ENCODE measurements around the gene EVA1A.

Gene EVA1A

DNA sequence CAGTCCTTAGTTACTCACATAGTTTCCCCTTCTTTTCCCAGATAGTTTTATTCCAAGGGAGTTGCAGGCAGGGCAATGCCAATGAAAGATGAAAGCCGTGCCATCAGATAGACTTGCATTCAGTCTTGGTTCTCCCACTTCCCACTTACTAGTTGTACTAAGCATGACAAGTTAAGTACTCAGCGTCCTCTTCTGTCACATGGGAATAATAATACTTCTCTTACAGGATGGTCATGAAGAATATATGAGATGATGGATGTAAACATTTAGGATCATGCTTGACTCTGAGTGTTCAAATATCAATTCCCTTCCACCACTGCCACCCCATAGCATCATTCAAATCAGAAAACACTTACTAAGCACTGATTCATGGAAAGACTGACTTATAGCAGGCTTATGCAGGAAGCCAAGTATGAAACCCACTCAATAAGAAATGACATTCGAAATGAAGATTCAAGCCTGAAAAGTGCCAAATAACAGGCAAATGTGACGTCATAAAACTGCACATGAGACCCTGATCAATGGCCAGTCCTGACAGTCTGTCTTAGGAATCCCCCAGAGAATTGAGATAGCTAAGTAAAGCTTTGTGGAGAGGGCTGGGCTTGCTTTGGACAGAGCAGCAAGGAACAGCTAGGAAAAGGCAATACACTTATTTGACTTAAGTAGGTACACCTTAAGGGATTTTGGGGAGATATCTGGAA lies 11.1 kb upstream of the EVA1A start:
- Histone ChIP-seq H3K36me3 (ENCODE audit: control insufficient read depth, insufficient read depth, low read length) (no peaks in the 10 kb centered on the region), H3K27ac (ENCODE audit: low read length) (no peak overlapping the region), H3K4me3 (ENCODE audit: low read length) (no peak overlapping the region), H3K4me1 (ENCODE audit: control insufficient read depth, insufficient read depth, low read length) (no peaks in the 10 kb centered on the region), H3K9me3 (ENCODE audit: control insufficient read depth, insufficient read depth, low read length) (no peaks in the 10 kb centered on the region), H3K27me3 (ENCODE audit: control insufficient read depth, insufficient read depth, low read length) (no peaks in the 10 kb centered on the region)
- no CpG with 5 or more reads among the region's 4 CpGs for WGBS (ENCODE audit: insufficient coverage, insufficient read length)
- no peak for DNase-seq (ENCODE audit: low read depth, low spot score)

DNA sequence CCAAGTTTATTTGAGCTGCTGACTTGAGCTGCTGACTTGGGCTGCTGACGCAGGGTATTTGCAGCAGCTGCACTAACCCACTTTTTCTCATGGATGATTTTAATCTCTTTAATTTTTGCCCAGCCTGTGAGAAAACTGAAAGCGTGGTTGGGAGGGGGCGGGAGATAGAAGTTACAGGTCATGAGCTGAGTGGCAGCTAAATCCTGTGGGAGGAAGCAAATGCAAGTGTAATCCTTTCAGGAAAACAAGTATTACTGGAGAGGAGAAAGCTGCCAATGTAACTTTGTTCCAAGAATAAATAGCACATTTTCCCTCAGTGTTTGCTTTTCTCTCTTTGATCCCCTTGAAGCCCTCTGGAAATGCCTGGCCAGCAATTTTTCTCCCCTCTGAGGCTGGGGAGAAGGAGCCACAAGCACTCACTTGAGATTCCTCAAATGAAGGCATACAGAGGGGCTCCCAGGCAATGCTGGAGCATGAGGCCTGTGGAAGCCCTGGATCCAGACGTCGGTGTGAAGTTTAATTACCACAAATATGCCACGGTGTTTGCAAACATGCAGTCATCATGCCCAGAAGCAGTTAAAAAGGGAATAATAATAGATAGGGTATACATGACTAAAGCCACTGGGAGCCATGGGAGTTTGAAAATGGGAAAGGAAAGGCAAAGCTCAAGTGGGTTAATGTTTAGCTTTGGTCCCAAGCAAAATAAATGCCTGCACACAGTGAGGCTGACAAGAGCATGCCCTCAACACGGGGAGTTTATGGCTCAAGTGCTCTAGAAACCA lies 10.4 kb upstream of the EVA1A start:
- DNase-seq (ENCODE audit: low read depth, low spot score) = no peak
- H3K9me3 ChIP-seq (ENCODE audit: control insufficient read depth, insufficient read depth, low read length) = no peaks in the 10 kb centered on the region
- no peak overlapping the region for H3K4me3 ChIP-seq (ENCODE audit: low read length)
- no peak overlapping the region for H3K27ac ChIP-seq (ENCODE audit: low read length)
- no CpG with 5 or more reads among the region's 7 CpGs for WGBS (ENCODE audit: insufficient coverage, insufficient read length)
- H3K4me1 ChIP-seq (ENCODE audit: control insufficient read depth, insufficient read depth, low read length) = no peaks in the 10 kb centered on the region
- H3K27me3 ChIP-seq (ENCODE audit: control insufficient read depth, insufficient read depth, low read length) = no peaks in the 10 kb centered on the region
- H3K36me3 ChIP-seq (ENCODE audit: control insufficient read depth, insufficient read depth, low read length) = no peaks in the 10 kb centered on the region

DNA sequence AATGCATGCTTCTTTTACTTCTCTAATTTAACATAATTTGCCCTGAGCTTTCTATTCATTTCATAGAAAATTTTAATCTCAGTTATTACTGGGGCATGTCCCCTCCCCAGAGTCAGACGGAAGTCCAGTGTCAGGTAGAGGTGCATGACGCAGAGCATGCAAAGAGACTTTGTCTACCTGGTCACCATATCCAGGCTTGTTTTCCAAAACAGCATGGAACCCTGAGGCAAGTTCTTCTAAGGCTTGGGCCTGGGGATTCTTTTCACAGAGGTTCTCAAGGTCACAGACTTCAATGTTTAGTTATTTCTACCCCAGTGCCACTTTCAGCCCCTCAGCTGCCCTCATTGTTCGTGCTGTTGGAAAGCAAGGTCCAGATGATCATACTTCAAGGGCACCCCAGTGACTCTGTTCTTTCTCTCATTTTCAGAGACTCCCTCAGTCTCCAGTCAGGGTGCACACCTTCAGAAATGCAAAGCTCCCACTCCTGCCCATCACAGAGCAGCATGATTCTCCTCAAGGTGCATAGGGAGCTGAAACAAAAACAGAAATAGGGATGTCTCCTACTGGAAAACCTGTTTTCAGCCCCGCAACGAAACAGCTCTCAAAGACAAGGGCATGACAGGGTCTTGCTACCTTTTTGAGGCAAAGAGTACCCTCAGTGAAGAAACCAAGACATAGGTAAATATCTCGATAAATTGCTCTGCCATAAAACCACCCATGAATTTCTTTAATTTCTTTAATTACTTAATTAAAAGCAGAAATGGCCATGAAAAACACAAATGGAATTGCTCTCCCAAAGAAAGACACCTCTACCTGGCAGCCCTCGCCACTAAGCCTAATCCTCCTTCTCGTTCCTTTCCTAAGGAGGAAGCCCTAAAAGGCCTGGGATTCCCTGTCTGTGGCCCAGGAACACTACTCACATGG lies 9.5 kb upstream of the EVA1A start:
- Histone ChIP-seq H3K4me3 (ENCODE audit: low read length) (no peak overlapping the region), H3K36me3 (ENCODE audit: control insufficient read depth, insufficient read depth, low read length) (no peaks in the 10 kb centered on the region), H3K9me3 (ENCODE audit: control insufficient read depth, insufficient read depth, low read length) (no peaks in the 10 kb centered on the region), H3K27ac (ENCODE audit: low read length) (no peak overlapping the region), H3K27me3 (ENCODE audit: control insufficient read depth, insufficient read depth, low read length) (no peaks in the 10 kb centered on the region), H3K4me1 (ENCODE audit: control insufficient read depth, insufficient read depth, low read length) (no peaks in the 10 kb centered on the region)
- WGBS (ENCODE audit: insufficient coverage, insufficient read length) = no CpG with 5 or more reads among the region's 8 CpGs
- DNase-seq (ENCODE audit: low read depth, low spot score) = no peak

DNA sequence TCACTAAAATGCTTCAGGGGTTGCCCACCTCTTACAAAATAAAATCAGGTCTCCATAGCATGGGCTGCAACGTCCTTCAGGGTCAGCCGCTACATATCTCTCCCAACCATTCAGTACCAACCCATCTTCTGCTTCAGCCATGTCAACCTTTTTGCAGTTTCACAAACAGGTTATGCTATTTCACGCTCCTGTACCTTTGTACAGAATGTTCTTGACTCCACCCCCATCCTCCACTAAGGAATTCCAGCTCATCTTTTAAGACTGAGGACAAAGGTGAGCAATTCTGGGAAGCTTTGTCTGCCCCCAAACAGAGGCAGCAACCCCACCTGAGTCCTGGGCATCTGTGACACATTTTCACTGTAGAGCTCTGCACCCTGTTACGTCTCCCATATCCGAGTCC lies 8.8 kb upstream of the EVA1A start:
- Histone ChIP-seq H3K27ac (ENCODE audit: low read length) (no peak overlapping the region), H3K9me3 (ENCODE audit: control insufficient read depth, insufficient read depth, low read length) (no peaks in the 10 kb centered on the region), H3K27me3 (ENCODE audit: control insufficient read depth, insufficient read depth, low read length) (no peaks in the 10 kb centered on the region), H3K4me1 (ENCODE audit: control insufficient read depth, insufficient read depth, low read length) (no peaks in the 10 kb centered on the region), H3K4me3 (ENCODE audit: low read length) (no peak overlapping the region), H3K36me3 (ENCODE audit: control insufficient read depth, insufficient read depth, low read length) (no peaks in the 10 kb centered on the region)
- no CpG with 5 or more reads among the region's 5 CpGs for WGBS (ENCODE audit: insufficient coverage, insufficient read length)
- DNase-seq (ENCODE audit: low read depth, low spot score) = no peak

DNA sequence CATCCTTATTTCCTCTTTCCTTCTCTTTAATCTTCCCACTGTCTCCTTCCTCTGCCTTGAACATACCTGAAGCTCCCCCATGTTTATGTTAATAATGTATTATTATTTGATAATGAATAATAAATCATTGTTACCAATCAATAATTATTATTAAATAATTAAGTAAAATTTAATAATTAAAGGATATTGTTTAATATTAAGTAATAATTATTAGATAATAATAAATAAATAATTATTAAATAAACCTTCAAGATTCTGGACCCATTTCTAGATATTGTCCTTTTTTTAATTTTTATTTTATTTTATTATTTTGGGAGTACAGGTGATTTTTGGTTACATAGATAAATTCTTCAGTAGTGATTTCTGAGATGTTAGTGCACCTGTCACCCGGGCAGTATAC lies 7.4 kb upstream of the EVA1A start:
- no peaks in the 10 kb centered on the region for H3K36me3 ChIP-seq (ENCODE audit: control insufficient read depth, insufficient read depth, low read length)
- no peak overlapping the region for H3K4me3 ChIP-seq (ENCODE audit: low read length)
- no peaks in the 10 kb centered on the region for H3K4me1 ChIP-seq (ENCODE audit: control insufficient read depth, insufficient read depth, low read length)
- DNase-seq (ENCODE audit: low read depth, low spot score) = no peak
- H3K27me3 ChIP-seq (ENCODE audit: control insufficient read depth, insufficient read depth, low read length) = no peaks in the 10 kb centered on the region
- no CpG with 5 or more reads among the region's 1 CpG for WGBS (ENCODE audit: insufficient coverage, insufficient read length)
- no peaks in the 10 kb centered on the region for H3K9me3 ChIP-seq (ENCODE audit: control insufficient read depth, insufficient read depth, low read length)
- no peak overlapping the region for H3K27ac ChIP-seq (ENCODE audit: low read length)

DNA sequence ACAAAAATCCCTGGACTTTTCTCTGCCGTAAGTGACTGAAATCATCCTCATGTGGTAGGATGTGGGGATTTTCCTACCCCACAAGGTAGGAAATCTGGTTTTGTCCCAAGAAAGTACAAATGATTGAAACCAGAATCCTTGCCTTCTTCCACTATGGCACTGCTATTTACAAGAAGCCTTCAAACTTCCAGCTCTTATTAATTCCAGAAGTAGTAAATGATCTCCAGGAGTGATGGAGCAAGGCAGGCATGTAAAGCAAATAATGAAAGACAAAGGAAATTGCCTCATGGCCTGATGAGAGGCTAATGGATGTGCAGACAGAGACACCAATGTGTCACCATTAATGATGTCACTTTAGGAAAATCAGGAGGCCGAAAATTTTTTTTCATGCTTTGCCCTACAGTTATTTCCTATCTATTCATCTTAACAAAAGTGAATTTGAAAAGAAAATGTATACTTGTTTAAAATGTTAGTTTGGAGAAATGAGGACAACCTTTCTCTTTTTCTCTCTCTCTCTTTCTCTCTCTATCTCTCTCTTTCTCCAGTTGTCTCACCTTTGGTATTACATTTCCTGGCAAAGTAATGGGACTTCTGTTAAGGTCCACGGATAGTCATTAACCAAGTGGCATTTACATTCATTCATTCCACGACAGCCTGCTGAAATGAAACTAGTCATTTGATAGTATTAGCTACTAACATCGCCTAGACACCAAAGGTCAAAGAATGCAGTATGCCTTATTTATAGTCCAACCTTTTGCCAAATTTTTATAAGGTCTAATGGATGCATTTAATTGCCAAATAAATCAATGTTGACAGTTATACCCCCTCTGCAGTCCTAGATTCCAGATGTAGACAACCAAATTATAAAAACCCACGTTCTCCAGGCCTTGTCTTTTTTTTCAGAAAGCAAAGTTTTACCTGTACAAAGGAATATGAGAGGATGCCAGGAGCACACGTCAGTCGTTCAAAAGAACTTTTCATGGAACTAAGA lies 5.0 kb upstream of the EVA1A start:
- Histone ChIP-seq H3K4me3 (ENCODE audit: low read length) (no peak overlapping the region), H3K4me1 (ENCODE audit: control insufficient read depth, insufficient read depth, low read length) (no peaks in the 10 kb centered on the region), H3K27ac (ENCODE audit: low read length) (no peak overlapping the region), H3K9me3 (ENCODE audit: control insufficient read depth, insufficient read depth, low read length) (no peaks in the 10 kb centered on the region), H3K36me3 (ENCODE audit: control insufficient read depth, insufficient read depth, low read length) (no peaks in the 10 kb centered on the region), H3K27me3 (ENCODE audit: control insufficient read depth, insufficient read depth, low read length) (no peaks in the 10 kb centered on the region)
- no peak for DNase-seq (ENCODE audit: low read depth, low spot score)
- no CpG with 5 or more reads among the region's 8 CpGs for WGBS (ENCODE audit: insufficient coverage, insufficient read length)

DNA sequence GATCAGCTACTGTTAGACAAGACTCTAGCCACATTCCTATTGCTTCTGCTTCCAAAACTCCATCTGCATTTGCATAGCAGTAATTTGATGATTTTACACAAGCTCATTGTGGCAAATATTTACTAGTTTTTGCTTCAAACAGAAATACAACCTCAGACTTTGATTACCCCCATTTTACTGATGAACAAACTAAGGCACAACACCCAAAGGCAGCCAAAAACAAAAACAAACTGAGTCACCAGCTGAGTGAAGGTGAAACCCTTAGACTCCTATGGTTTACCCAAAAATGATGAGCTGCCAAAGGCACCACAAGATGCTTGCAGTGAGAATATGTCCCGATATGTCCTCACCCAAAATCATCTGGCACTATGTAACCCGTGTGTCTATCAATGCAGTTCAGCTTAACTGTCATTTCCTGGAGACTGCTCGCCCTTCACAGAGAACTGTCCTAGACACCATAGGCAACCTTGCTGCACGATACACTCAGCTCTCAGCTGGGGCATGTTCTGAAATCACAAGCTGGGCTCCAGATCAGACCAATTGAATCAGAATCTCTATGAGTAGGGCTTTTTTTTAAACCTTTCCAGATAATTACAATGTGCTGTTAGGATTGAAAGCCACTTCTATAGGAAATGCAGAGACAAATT lies 4.1 kb upstream of the EVA1A start:
- no peaks in the 10 kb centered on the region for H3K4me1 ChIP-seq (ENCODE audit: control insufficient read depth, insufficient read depth, low read length)
- WGBS (ENCODE audit: insufficient coverage, insufficient read length) = no CpG with 5 or more reads among the region's 4 CpGs
- H3K9me3 ChIP-seq (ENCODE audit: control insufficient read depth, insufficient read depth, low read length) = no peaks in the 10 kb centered on the region
- no peaks in the 10 kb centered on the region for H3K27me3 ChIP-seq (ENCODE audit: control insufficient read depth, insufficient read depth, low read length)
- H3K27ac ChIP-seq (ENCODE audit: low read length) = no peak overlapping the region
- H3K36me3 ChIP-seq (ENCODE audit: control insufficient read depth, insufficient read depth, low read length) = no peaks in the 10 kb centered on the region
- H3K4me3 ChIP-seq (ENCODE audit: low read length) = no peak overlapping the region
- DNase-seq (ENCODE audit: low read depth, low spot score) = no peak

DNA sequence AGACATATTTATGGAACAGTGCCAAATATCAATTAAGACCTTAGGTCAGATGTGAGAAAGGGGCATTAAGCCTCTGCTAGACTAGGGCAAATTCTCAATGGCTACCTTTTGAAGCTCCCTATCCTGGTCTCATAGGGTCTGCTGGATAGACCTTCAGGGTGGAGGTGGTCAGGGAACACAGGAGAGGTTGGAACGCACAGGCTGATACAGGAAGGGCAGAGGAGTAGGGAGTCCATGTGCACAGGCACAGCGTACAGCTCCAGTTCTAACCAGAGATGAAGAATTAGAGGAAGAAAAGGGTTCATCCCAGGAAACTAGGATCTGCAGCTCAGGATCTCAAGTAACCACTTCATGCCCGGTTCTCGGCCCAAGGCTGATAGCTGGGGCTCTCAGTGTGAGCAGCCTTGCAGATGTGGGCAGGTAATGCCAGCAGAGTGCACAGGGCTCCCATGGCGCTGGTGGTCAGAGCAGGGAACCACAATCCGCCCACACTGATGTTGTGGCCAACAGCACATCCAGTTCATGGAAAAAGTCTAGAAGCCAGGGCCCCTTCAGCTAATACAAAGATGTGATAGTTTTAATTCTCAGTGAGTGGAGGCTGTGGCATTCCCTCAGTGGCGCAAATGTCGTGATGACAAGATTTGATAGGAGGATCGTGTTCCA lies 3.4 kb upstream of the EVA1A start:
- Histone ChIP-seq H3K27me3 (ENCODE audit: control insufficient read depth, insufficient read depth, low read length) (no peaks in the 10 kb centered on the region), H3K36me3 (ENCODE audit: control insufficient read depth, insufficient read depth, low read length) (no peaks in the 10 kb centered on the region), H3K4me3 (ENCODE audit: low read length) (no peak overlapping the region), H3K9me3 (ENCODE audit: control insufficient read depth, insufficient read depth, low read length) (no peaks in the 10 kb centered on the region), H3K27ac (ENCODE audit: low read length) (no peak overlapping the region), H3K4me1 (ENCODE audit: control insufficient read depth, insufficient read depth, low read length) (no peaks in the 10 kb centered on the region)
- DNase-seq (ENCODE audit: low read depth, low spot score) = no peak
- WGBS (ENCODE audit: insufficient coverage, insufficient read length) = no CpG with 5 or more reads among the region's 9 CpGs

DNA sequence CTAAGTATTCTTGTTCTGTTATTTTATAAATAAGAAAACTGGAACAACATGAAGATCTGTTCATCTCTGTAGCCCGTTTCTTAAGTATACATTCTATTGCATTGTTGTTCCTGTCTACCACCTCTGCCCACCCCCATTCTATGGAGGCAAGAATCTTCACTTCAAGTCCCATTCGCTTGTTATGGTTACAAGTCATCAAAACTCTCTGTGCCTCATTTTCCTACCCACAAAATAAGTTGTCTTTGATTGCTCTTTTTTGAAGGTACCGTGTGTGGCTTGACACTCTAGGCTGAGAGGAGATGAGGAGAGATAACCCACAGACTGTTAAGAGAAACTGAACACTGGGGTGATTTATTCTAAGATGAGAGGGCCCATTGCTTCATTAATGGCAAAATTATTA lies 2.9 kb upstream of the EVA1A start:
- H3K27ac ChIP-seq (ENCODE audit: low read length) = no peak overlapping the region
- H3K27me3 ChIP-seq (ENCODE audit: control insufficient read depth, insufficient read depth, low read length) = no peaks in the 10 kb centered on the region
- no peak overlapping the region for H3K4me3 ChIP-seq (ENCODE audit: low read length)
- no peaks in the 10 kb centered on the region for H3K36me3 ChIP-seq (ENCODE audit: control insufficient read depth, insufficient read depth, low read length)
- WGBS (ENCODE audit: insufficient coverage, insufficient read length) = no CpG with 5 or more reads among the region's 3 CpGs
- no peak for DNase-seq (ENCODE audit: low read depth, low spot score)
- no peaks in the 10 kb centered on the region for H3K9me3 ChIP-seq (ENCODE audit: control insufficient read depth, insufficient read depth, low read length)
- no peaks in the 10 kb centered on the region for H3K4me1 ChIP-seq (ENCODE audit: control insufficient read depth, insufficient read depth, low read length)

All from iPS DF 6.9 (cell line).